Large intestine (tissue), 3 donors: ENCODE results near the gene MAEA. TPM values are rescaled to one million over a fixed set of nuclear protein-coding genes. Genes with fewer than 3 reads are reported as not detected.
"Not testable (repeated sequence)": the region's sequence is repeated elsewhere in the genome, so short reads cannot be mapped to it uniquely, and the experiment has no call there.

Source experiments
- DNase-seq, 2 donors: peaks; one replicate each; pipeline versions ENCODE4 v3.0.0 to v3.0.0-alpha.2; 2013
- H3K27ac ChIP-seq: one replicate; pipeline ENCODE4 v1.5.1; 2013; ENCODE audit warnings: low read length
- H3K27me3 ChIP-seq: 2 replicates; pipeline ENCODE4 v1.6.1; 2013; ENCODE audit warnings: low read length; ENCODE audit not compliant: control insufficient read depth, insufficient read depth
- H3K36me3 ChIP-seq: 2 replicates; pipeline ENCODE4 v1.6.1; 2013; ENCODE audit warnings: low read length; ENCODE audit not compliant: control insufficient read depth, insufficient read depth
- H3K4me1 ChIP-seq: one replicate; pipeline ENCODE4 v1.6.1; 2013; ENCODE audit warnings: low read length; ENCODE audit not compliant: control insufficient read depth, insufficient read depth
- H3K4me3 ChIP-seq: one replicate; pipeline ENCODE4 v1.5.1; 2013; ENCODE audit warnings: low read length
- H3K9me3 ChIP-seq: one replicate; pipeline ENCODE4 v1.6.1; 2013; ENCODE audit warnings: mild to moderate bottlenecking, low read depth, low read length, moderate library complexity; ENCODE audit not compliant: control insufficient read depth
- WGBS: methylation state at CpG from one replicate; pipeline ENCODE4 v1.1.5; 2013; ENCODE audit warnings: low lambda C conversion rate; ENCODE audit not compliant: insufficient coverage; 5-methylcytosine and 5-hydroxymethylcytosine counted together
- polyA plus RNA-seq: library from polyadenylated mRNA; unstranded; fragments of 120-200 nt; gene quantifications from one replicate; pipeline ENCODE4 v1.2.1, GENCODE V29; 2013

Gene MAEA
- polyA plus RNA-seq, 1 donor: 51.2 TPM

DNA sequence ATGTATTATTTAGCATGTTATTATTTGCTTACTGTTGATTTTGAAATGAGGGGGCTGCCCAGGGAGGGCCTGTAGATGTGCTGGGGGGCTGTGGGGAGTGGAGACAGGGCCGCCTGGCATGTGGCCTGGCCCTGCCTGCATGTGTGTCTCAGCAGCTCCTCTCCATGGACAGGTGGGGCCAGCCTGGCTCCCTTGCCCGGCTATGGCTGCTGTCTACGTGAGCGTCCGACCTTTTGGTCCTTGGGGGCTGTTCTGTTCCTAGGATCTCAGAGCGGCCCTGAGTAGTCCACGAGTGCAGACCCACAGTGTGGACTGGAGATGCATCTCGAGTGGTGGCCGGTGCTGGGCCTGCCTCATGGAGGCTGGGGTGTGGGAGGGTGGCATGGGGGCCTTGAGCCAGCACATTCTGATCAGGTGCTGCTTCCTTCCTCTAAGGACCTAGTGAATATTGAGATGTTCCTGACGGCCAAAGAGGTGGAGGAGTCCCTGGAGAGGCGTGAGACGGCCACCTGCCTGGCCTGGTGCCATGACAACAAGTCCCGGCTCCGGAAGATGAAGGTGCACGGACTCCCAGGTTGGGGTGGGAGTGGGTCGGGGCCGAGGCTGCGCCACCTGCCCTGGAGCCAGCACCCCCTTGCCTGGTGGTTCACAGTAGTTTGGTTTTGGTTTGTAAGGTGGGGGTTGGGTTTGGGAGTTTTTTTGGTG, 32.4 kb downstream of the MAEA start:
- Histone ChIP-seq H3K36me3 (peaks cover 67% of the 10 kb centered on the region), H3K9me3 (no peaks in the 10 kb centered on the region), H3K4me1 (no peaks in the 10 kb centered on the region), H3K27me3 (no peaks in the 10 kb centered on the region), H3K4me3 (no peak overlapping the region), H3K27ac (no peak overlapping the region)
- no CpG with 5 or more reads among the region's 18 CpGs for WGBS
- no peak for DNase-seq

DNA sequence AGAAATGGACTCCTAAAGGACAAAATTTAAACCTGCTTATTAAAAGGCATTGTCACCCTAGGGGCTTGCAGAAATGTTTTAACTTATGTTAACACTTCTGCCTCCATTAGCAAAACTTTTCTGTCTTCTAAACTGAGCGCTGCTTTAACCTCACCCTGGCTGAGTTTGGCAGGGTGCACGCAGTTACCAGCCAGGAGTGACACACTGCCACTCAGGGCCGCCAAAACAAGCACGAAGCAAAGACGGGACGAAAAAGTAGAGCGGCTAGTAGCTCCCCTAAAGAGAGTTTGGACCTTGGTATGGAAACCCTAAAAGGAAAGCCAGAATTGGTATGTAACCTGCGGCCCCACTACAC, 33.6 kb downstream of the MAEA start:
- WGBS: 100% methylated on average over 3 of the region's 8 CpGs
- Histone ChIP-seq H3K9me3 (no peaks in the 10 kb centered on the region), H3K4me1 (no peaks in the 10 kb centered on the region), H3K27me3 (no peaks in the 10 kb centered on the region), H3K27ac (no peak overlapping the region), H3K4me3 (no peak overlapping the region), H3K36me3 (peaks cover 66% of the 10 kb centered on the region)
- DNase-seq: no peak

DNA sequence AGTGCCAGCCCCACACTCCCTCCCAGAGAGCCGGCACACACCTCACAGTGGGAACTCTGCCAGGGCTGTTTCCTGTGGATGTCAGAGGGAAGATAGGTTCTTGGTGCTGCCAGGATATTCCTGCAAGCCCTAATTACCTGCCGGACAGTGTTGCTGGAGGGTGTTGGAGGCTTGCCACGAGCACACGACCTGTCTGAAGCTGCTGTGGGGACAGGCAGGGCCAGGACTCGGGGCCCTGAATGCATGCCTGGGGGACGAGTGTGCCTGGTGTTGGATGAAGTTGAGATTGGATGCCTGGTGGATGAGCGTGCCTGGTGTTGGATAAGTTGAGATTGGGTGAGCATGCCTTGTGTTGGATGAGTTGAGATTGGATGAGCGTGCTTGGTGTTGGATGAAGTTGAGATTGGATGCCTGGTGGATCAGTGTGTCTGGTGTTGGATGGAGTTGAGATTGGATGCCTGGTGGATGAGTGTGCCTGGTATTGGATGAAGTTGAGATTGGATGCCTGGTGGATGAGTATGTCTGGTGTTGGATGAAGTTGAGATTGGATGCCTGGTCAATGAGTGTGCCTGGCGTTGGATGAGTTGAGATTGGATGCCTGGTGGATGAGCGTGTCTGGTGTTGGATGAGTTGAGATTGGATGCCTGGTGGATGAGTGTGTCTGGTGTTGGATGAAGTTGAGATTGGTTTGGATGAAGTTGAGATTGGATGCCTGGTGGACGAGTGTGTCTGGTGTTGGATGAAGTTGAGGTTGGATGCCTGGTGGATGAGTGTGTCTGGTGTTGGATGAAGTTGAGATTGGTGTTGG, 34.1 kb downstream of the MAEA start:
- Histone ChIP-seq H3K27me3 (no peaks in the 10 kb centered on the region), H3K4me3 (no peak overlapping the region), H3K27ac (no peak overlapping the region), H3K36me3 (peaks cover 66% of the 10 kb centered on the region), H3K4me1 (no peaks in the 10 kb centered on the region), H3K9me3 (no peaks in the 10 kb centered on the region)
- 75% methylated on average over 1 of the region's 11 CpGs for WGBS
- no peak for DNase-seq

- not testable (repeated sequence) for H3K9me3 ChIP-seq, H3K4me3 ChIP-seq, H3K27me3 ChIP-seq, H3K27ac ChIP-seq, H3K4me1 ChIP-seq, DNase-seq
- peaks cover 63% of the 10 kb centered on the region for H3K36me3 ChIP-seq
- 100% methylated on average over 1 of the region's 20 CpGs for WGBS
These were observed 34.9 kb downstream of the MAEA start for GRCh38 chr4:1324443-1325175.

DNA sequence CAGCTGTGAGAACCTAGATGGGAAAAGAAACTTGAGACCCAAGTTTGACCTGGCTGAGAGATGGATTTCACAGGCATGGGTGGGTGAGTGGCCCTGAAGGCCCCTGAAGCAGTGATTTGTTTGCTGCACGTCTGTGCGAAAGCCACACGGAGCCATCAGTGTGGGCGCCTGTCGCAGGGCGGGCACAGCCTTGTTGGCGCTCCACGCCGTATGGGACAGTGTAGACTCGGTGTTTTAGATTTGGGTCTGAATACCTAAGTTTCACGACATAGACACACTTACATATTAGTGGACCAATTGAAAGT, 35.4 kb downstream of the MAEA start:
- Histone ChIP-seq H3K4me1 (no peaks in the 10 kb centered on the region), H3K27me3 (no peaks in the 10 kb centered on the region), H3K36me3 (peaks cover 64% of the 10 kb centered on the region), H3K4me3 (no peak overlapping the region), H3K9me3 (no peaks in the 10 kb centered on the region), H3K27ac (no peak overlapping the region)
- WGBS: no CpG with 5 or more reads among the region's 11 CpGs
- DNase-seq: no peak

GRCh38 chr4:1325681-1326635, 36.3 kb downstream of the MAEA start:
- Histone ChIP-seq H3K36me3 (peaks cover 70% of the 10 kb centered on the region), H3K4me3 (no peak overlapping the region), H3K4me1 (no peaks in the 10 kb centered on the region), H3K9me3 (no peaks in the 10 kb centered on the region), H3K27me3 (no peaks in the 10 kb centered on the region), H3K27ac (no peak overlapping the region)
- WGBS: no CpG with 5 or more reads among the region's 35 CpGs
- DNase-seq: no peak

- H3K36me3 ChIP-seq: peaks cover 74% of the 10 kb centered on the region
- H3K4me1 ChIP-seq: no peaks in the 10 kb centered on the region
- H3K27me3 ChIP-seq: no peaks in the 10 kb centered on the region
- no peaks in the 10 kb centered on the region for H3K9me3 ChIP-seq
- H3K27ac ChIP-seq: no peak overlapping the region
- no peak overlapping the region for H3K4me3 ChIP-seq
- WGBS: no CpG with 5 or more reads among the region's 30 CpGs
- DNase-seq: no peak
These were observed 37.2 kb downstream of the MAEA start for GRCh38 chr4:1326751-1327525.

GRCh38 chr4:1327526-1328266, 38.0 kb downstream of the MAEA start:
- H3K27me3 ChIP-seq: no peaks in the 10 kb centered on the region
- H3K4me1 ChIP-seq: no peaks in the 10 kb centered on the region
- H3K36me3 ChIP-seq: peaks cover 69% of the 10 kb centered on the region
- no peak overlapping the region for H3K4me3 ChIP-seq
- no peak for DNase-seq
- H3K9me3 ChIP-seq: no peaks in the 10 kb centered on the region
- no peak overlapping the region for H3K27ac ChIP-seq
- no CpG with 5 or more reads among the region's 33 CpGs for WGBS
